Measurements from ENCODE around the gene STX7. TPM values are rescaled to one million over a fixed set of nuclear protein-coding genes. Genes with fewer than 3 reads are reported as not detected.

Gene STX7
- total RNA-seq, 1 donor from 2014 or later = 53.3 TPM

DNA sequence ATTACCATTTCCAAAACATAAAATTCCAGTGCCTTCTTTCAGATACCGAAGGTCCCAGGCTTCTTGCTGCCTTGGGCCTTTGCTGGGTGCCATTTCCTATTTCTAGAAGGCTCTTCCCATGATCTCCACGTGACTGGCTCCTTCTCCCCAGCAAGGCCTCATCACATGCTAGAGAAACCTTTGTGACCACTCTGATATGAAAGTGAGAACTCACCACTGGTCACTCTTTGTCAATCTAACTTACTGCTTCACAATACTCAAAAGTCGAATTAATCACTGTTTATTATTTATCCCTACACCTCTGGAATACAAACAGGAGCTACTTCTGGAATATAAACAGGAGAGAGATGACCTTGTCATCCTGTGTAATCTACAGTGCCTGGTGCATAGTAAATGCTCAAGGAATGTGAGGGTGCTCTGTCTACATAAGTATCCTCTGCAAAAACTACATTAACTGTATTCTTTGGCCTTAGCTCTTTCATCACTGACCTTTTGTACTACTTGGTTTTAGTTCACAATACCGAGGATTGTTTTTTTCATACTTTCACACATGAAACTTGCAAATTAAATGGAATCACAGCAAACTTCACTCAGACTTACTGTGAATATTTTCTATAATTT is 1.6 kb downstream of the STX7 start:
- no peak for DNase-seq (ENCODE audit: low spot score)
- intact Hi-C loops (cut with DNase I) = no loop called here

DNA sequence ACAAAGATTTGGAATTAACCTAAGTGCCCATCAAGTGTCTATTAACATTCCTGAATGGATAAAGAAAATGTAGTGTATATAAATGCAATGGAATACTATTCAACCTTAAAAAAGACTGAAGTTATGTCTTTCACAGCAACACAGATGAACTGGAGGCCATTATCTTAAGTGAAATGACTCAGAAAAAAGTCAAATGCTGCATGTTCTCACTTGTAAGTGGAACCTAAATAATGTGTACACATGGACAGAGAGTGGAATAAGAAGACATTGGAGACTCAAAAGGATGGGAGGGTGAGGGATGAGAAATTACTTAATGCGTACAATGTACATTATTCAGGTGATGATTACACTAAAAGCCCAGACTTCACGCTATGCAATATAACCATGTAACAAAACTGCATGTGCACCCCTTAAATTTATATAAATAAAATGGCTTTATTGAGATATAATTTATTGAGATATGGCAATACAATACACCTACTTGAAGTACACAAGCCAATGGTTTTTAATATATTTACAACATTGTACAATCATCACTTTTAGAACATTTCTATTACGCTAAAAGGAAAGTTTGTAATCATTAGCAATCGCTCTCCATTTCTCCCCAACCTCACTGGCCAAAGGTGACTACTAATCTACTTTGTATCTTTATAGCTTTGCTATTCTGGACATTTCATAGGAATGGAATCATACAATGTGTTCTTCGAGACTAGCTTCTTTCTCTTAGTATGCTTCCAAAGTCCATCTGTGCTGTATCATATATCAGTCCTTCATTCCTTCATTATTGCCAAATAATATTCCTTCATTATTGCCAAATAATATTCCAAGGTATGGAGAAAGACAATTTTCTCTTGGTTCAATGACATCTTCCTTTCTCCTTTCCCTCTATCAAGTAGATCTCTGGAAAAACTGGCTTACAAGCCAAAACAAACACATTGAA is 5.8 kb downstream of the STX7 start:
- intact Hi-C loops (cut with DNase I) = no loop called here
- DNase-seq (ENCODE audit: low spot score) = no peak

DNA sequence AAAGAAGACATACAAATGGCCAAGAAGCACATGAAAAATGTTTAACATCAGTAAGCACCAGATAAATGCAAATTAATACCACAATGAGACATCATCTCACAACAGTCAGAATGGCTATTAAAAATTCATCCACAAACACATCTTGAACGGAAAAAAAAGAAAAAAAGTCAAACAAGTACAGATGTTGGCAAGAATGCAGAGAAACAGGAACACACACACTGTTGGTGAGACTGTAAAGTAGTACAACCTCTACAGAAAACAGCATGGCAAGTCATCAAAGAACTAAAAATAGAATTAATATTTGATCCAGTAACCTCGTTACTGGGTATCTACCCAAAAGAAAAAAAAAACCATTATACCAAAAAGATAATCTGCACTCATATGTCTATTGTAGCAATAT is 6.5 kb downstream of the STX7 start:
- no peak for DNase-seq (ENCODE audit: low spot score)
- intact Hi-C loops (cut with DNase I) = no loop called here

GRCh38 chr6:132505158-132505557 is 7.8 kb downstream of the STX7 start:
- DNase-seq (ENCODE audit: low spot score) = no peak
- intact Hi-C loops (cut with DNase I) = no loop called here

GRCh38 chr6:132504757-132505156 is 8.2 kb downstream of the STX7 start:
- DNase-seq (ENCODE audit: low spot score) = no peak
- intact Hi-C loops (cut with DNase I) = no loop called here

DNA sequence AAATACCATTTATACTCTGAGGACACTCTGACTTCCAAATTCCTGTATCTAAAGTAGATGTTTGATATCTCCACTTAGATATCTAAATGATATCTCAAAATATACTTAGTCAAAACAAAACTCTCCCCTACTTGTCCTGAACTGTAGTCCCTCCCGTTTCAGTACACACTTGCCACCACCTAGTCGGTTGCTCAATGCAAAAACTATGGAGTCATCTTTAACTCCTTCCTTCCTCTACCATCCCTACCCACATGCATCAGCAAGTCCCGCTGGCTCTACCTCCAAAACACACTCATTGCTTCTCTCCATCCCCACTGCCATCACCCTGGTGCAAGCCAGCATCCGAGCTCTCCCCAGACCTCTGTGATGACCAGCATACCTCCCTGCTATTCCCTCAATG is 13.2 kb downstream of the STX7 start:
- intact Hi-C loops (cut with DNase I) = no loop called here
- no peak for DNase-seq (ENCODE audit: low spot score)

GRCh38 chr6:132498638-132499037 is 14.3 kb downstream of the STX7 start:
- DNase-seq (ENCODE audit: low spot score) = no peak

DNA sequence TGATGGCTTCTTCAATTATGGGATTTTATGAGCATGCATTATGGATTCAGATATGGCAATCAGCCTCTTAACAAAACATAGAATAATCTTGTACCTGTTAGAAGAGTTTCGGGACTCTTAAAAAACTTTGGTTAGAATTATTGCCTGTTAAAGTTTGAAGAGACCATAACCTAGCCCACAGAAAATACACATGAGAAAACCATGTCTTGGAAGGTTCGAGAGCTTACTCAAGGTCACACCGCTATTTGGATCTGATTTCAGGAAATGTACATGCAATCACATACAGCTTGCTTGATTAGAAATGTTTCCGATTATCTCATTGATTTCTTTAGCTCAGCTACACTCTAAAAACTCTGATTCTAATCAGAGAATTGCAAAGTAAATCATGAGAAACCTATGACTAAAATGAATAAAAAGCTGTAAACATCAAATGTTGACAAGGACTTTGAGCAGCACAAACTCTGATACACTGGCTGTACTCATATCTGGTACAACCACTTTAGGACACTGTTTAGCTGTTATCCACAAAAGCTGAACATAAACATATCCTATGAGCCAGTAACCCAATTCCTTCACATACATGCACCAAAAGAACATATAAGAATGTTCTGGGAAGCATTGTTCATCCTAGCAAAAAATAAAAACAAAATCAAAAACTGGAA is 16.3 kb downstream of the STX7 start:
- intact Hi-C loops (cut with DNase I) = no loop called here
- DNase-seq (ENCODE audit: low spot score) = no peak

More at GRCh38 chr6:132498638-132499037, 14.3 kb downstream of the STX7 start:
- intact Hi-C loops (cut with DNase I) = no loop called here

GRCh38 chr6:132495604-132496079 is 17.3 kb downstream of the STX7 start:
- intact Hi-C loops (cut with DNase I) = no loop called here
- no peak for DNase-seq (ENCODE audit: low spot score)

DNA sequence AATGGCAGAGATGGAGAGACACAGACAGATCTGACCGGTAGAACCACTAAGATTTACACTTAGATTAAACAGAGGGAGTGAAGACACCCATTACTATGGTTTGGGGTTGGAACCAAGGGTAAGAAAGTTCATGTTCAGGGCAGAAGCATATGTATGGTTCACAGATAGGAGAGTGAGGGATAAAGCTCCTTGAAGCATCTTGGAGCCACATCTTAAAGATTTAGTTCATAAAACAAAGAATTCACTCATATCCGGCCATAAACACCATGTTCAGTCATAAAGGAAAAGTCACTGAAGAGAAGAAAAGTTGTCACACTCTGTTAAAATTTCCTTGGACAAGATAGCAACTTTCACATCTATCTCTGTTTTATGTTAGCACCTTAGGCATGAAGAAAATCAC is 18.0 kb downstream of the STX7 start:
- intact Hi-C loops (cut with DNase I) = no loop called here
- no peak for DNase-seq (ENCODE audit: low spot score)

- no peak for DNase-seq (ENCODE audit: low spot score)
- intact Hi-C loops (cut with DNase I) = no loop called here
These were observed 21.0 kb downstream of the STX7 start for GRCh38 chr6:132491881-132492280.

GRCh38 chr6:132491303-132491702 is 21.6 kb downstream of the STX7 start:
- intact Hi-C loops (cut with DNase I) = no loop called here
- DNase-seq (ENCODE audit: low spot score) = no peak

GRCh38 chr6:132490478-132491204 is 22.3 kb downstream of the STX7 start:
- no peak for DNase-seq (ENCODE audit: low spot score)
- intact Hi-C loops (cut with DNase I) = no loop called here

DNA sequence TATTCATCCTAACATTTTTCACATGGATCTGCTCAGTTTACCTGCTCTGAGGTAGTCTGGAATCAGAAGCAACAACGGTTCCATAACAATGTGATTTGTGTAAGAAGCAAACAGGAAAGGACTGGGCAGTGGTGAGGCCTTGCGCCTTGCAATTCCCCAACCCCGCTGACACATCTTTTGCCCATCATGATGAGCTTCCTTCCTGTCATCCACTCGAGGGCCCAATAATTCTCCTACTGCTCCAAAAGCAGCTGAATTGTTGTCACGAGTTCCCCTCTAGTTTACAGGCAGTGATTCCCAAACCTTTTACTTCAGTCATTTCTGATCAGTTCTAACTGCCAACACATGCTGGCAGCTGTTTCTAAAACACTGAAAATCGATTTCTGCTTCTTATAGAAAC is 22.9 kb downstream of the STX7 start:
- DNase-seq (ENCODE audit: low spot score) = no peak
- intact Hi-C loops (cut with DNase I) = no loop called here

DNA sequence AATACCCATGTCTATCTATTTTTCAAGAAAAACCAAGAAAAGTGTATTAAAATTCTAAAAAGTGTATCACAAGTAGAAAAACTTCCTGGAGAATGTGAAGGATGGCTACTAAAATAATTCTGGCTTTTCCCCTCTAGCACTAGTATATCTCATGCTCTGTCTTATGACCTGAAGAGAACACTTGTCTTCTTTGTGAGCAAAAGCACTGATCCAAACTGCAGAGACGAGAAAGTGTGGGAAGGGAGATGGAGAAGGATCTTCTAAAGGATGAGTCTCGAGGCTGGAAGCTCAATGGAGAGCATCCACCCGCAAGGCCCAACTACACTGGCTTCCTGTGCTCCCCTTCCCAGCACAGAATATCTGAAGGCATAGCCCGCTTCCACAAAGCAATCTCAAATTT is 23.5 kb downstream of the STX7 start:
- intact Hi-C loops (cut with DNase I) = loop anchor here (10.0 kb wide), 1 partner anchor 575 kb away; no protein-coding TSS in a partner anchor
- no peak for DNase-seq (ENCODE audit: low spot score)

- no peak for DNase-seq (ENCODE audit: low spot score)
- intact Hi-C loops (cut with DNase I) = loop anchor here (10.0 kb wide), 1 partner anchor 573 kb away; no protein-coding TSS in a partner anchor
These were observed 25.2 kb downstream of the STX7 start for GRCh38 chr6:132487762-132488161.

DNA sequence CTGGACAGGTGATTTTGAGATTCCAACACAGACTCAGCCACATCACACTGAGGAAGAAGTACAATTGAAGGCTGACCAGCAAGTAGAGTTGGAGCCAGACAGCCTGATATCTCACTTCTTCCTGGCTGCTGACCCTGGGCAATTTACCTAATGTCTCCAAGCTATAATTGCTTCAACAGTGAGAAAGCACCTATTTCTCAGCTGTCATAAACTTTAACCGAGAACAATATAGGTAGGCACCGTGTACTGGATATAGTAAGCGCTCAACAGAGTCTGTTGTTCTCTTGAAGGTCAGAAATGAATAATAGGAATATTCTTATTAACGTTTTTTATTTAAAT is 28.3 kb downstream of the STX7 start:
- DNase-seq (ENCODE audit: low spot score) = no peak

GRCh38 chr6:132483779-132484679 is 28.9 kb downstream of the STX7 start:
- intact Hi-C loops (cut with DNase I) = loop anchor here (5.0 to 10.0 kb wide), 3 partner anchors 182 to 569 kb away; no protein-coding TSS in a partner anchor
- no peak for DNase-seq (ENCODE audit: low spot score)

More for the DNA sequence above, 28.3 kb downstream of the STX7 start:
- intact Hi-C loops (cut with DNase I) = loop anchor here (5.0 to 10.0 kb wide), 3 partner anchors 182 to 570 kb away; no protein-coding TSS in a partner anchor

All from cardiac septum (tissue), 1 donor.